WI38 (cell line): Measurements from ENCODE around the gene PAX2.

ENCODE experiments used
- H3K4me3 ChIP-seq: 2 replicates; pipeline ENCODE4 v1.5.1; 2011; ENCODE audit warnings: low read depth, mild to moderate bottlenecking, control low read depth, low read length
- TF ChIP-seq, protein P1 (sequence below): IDR thresholded peaks from 2 replicates; pipeline ENCODE4 v1.5.1; 2012; ENCODE audit warnings: low read depth, mild to moderate bottlenecking, control low read depth, low read length

PAX2 gene

GRCh38 chr10:100802196-100802595 is 56.8 kb downstream of the PAX2 start:
- TF ChIP-seq, protein P1, sequence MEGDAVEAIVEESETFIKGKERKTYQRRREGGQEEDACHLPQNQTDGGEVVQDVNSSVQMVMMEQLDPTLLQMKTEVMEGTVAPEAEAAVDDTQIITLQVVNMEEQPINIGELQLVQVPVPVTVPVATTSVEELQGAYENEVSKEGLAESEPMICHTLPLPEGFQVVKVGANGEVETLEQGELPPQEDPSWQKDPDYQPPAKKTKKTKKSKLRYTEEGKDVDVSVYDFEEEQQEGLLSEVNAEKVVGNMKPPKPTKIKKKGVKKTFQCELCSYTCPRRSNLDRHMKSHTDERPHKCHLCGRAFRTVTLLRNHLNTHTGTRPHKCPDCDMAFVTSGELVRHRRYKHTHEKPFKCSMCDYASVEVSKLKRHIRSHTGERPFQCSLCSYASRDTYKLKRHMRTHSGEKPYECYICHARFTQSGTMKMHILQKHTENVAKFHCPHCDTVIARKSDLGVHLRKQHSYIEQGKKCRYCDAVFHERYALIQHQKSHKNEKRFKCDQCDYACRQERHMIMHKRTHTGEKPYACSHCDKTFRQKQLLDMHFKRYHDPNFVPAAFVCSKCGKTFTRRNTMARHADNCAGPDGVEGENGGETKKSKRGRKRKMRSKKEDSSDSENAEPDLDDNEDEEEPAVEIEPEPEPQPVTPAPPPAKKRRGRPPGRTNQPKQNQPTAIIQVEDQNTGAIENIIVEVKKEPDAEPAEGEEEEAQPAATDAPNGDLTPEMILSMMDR = no peak
- no peak overlapping the region for H3K4me3 ChIP-seq

DNA sequence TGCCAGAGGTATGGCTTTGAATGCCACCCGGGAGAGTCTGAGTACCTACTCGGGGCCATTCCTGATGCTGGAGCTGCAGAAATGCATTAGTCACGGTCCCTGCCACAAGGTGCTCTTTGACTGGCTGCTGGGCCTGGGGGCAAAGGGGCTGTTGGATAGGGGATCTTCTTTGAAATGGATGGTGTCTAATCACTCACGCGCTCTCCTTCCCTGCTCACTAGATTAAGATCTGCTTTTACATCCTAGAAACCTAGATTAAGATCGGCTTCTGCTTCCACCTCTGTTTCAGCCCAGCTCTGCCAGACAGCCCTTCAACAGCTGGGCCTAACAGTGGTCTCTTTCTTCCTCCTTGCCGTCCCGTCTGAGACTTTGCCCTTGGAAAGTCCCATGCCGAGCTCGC is 57.2 kb downstream of the PAX2 start:
- no peak overlapping the region for H3K4me3 ChIP-seq
- TF ChIP-seq, protein P1 = no peak

- H3K4me3 ChIP-seq = no peak overlapping the region
- TF ChIP-seq, protein P1 = no peak
Measured at GRCh38 chr10:100803492-100803891, 58.1 kb downstream of the PAX2 start.

- TF ChIP-seq, protein P1 = no peak
- no peak overlapping the region for H3K4me3 ChIP-seq
Measured at GRCh38 chr10:100803908-100804307, 58.5 kb downstream of the PAX2 start.

DNA sequence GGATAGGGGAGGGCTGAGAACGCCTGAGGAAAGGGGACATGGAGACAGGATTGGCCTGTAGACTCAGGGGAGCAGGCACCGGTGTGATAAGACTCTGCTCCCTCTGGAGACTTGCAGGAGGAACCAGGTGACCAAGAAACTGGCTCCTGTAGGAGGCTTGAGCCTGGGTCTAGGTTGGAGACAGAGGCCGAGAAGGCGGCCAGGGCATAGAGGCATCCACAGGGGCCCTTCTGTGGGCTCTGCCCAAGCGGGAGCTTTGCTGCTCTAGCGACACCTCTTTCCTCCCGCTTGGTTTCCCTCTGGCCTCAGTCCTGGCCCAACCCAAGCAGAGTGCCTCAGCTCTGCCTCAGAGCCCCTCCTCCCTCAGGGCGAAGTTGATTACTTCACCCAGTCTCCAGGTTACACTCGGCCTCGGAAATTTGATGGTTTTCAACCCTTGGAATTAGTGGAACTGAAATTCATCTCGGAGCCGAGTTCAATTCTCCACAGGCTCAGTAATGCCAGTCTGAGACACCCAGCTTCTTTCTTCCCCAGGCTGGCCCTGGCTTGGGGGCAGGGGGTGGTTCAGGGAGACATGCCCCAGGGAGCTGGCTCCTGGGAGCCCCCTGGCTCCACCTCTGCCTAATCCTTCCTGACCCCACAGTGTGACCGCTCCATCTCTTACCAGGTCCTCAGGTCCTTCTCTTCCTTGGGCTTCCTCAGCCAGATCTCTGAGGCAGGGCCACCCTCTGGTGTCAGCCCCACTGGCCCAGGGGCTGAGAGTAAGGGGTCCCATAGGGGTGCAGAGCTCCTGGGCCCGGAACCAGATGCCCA is 60.4 kb downstream of the PAX2 start:
- H3K4me3 ChIP-seq = no peak overlapping the region
- TF ChIP-seq, protein P1 = no peak

DNA sequence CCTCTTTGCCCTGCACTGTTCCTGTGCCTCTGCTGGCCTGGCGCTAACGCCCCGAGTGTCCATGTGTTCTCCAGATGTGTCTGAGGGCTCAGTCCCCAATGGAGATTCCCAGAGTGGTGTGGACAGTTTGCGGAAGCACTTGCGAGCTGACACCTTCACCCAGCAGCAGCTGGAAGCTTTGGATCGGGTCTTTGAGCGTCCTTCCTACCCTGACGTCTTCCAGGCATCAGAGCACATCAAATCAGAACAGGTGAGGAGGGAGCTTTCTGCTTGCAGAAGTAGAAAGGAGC is 60.9 kb downstream of the PAX2 start:
- H3K4me3 ChIP-seq = no peak overlapping the region
- TF ChIP-seq, protein P1 = no peak

DNA sequence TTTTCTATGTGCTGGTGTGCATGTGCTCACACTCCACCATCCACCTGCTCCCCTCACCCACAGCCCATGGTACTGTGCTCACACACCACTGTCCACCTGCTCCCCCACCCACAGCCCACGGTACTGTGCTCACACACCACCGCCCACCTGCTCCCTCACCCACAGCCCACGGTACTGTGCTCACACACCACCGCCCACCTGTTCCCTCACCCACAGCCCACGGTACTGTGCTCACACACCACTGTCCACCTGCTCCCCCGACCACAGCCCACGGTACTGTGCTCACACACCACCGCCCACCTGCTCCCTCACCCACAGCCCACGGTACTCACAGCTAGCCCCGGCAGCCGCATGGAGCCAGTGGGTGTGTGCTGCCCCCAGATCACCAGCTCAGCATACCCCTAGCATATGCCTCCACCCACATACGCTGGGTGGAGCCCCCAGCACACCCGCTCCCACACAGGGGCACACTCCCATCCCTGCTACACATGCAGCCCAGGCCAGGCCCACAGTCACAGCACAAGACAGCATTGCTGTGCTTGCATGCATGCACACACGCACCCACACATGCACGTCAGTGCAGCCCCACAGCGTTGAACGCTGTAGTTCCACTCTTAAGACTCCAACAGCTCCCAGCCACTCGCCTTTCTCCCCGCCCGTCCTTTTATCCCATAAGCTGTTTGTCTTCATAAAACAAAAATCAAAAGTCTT is 62.0 kb downstream of the PAX2 start:
- no peak overlapping the region for H3K4me3 ChIP-seq
- TF ChIP-seq, protein P1 = no peak
